K562 (cell line): ENCODE results near the gene AP2A2.

Source experiments
- CAMTA2 ChIP-seq: fragments of 250-450 bp; sonication (Bioruptor Pico); conservative IDR thresholded peaks from 2 replicates; pipeline ENCODE4 v1.5.1; 2022
- CBFA2T2 ChIP-seq: fragments of 450-650 bp; conservative IDR thresholded peaks from 2 replicates; pipeline ENCODE4 v1.6.1; 2017; ENCODE audit warnings: mild to moderate bottlenecking
- CBX2 ChIP-seq: fragments of 200-600 bp; sonication (generic); IDR thresholded peaks from one replicate; pipeline ENCODE4 v1.6.1; 2012; ENCODE audit warnings: mild to moderate bottlenecking, low read length, inconsistent platforms; ENCODE audit not compliant: insufficient read depth, poor library complexity, severe bottlenecking
- MXI1 ChIP-seq: IDR thresholded peaks from 2 replicates; pipeline ENCODE4 v1.6.1; 2011; ENCODE audit warnings: low read depth, mild to moderate bottlenecking, improper control_type of control experiment, low read length
- POLR2AphosphoS5 ChIP-seq: IDR thresholded peaks from 2 replicates; pipeline ENCODE4 v1.6.1; 2011; ENCODE audit warnings: mild to moderate bottlenecking, low read depth, low read length, moderate library complexity; ENCODE audit not compliant: control insufficient read depth, insufficient read depth
- REST ChIP-seq, 2 experiments: fragments of 450-650 bp; formaldehyde crosslinking in 1 of 2; IDR thresholded peaks; 2 replicates each; pipeline versions ENCODE4 v1.4.0 to v1.6.1; 2014 to 2020; ENCODE audit warnings: mild to moderate bottlenecking in 2 of 2, borderline replicate concordance in 1 of 2, low read depth in 1 of 2
- SMC3 ChIP-seq: conservative IDR thresholded peaks from 2 replicates; pipeline ENCODE4 v1.6.1; 2011; ENCODE audit warnings: low read depth, low read length, improper control_type of control experiment; ENCODE audit not compliant: insufficient read depth
- ZBTB5 ChIP-seq: fragments of 450-650 bp; IDR thresholded peaks from 2 replicates; pipeline ENCODE4 v1.6.1; 2017; ENCODE audit warnings: antibody characterized with exemption
- ZNF512 ChIP-seq: IDR thresholded peaks from 2 replicates; pipeline ENCODE4 v1.6.1; 2016; ENCODE audit warnings: missing genetic modification characterization, missing compliant biosample characterization
- TF ChIP-seq, protein P1 (sequence below), 3 experiments: IDR thresholded peaks in 2 of 3; conservative IDR thresholded peaks in 1 of 3; 2 replicates each; pipeline ENCODE4 v1.5.1; 2011 to 2012; ENCODE audit warnings: low read length in 3 of 3, mild to moderate bottlenecking in 3 of 3, control low read depth in 2 of 3, improper control_type of control experiment in 1 of 3, inconsistent platforms in 1 of 3, low read depth in 1 of 3, mixed read lengths in 1 of 3, moderate library complexity in 1 of 3; ENCODE audit not compliant: insufficient read depth in 2 of 3

- TF ChIP-seq MXI1, result no peak
- TF ChIP-seq, protein P1, sequence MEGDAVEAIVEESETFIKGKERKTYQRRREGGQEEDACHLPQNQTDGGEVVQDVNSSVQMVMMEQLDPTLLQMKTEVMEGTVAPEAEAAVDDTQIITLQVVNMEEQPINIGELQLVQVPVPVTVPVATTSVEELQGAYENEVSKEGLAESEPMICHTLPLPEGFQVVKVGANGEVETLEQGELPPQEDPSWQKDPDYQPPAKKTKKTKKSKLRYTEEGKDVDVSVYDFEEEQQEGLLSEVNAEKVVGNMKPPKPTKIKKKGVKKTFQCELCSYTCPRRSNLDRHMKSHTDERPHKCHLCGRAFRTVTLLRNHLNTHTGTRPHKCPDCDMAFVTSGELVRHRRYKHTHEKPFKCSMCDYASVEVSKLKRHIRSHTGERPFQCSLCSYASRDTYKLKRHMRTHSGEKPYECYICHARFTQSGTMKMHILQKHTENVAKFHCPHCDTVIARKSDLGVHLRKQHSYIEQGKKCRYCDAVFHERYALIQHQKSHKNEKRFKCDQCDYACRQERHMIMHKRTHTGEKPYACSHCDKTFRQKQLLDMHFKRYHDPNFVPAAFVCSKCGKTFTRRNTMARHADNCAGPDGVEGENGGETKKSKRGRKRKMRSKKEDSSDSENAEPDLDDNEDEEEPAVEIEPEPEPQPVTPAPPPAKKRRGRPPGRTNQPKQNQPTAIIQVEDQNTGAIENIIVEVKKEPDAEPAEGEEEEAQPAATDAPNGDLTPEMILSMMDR (IDR thresholded peaks at IDR 0.05 in 2 of 3, conservative IDR thresholded peaks at IDR 0.05 in 1 of 3; ENCODE audit: insufficient read depth in 2 of 3, low read depth in 1 of 3, low read length in 3 of 3), result no peak
- no peak for TF ChIP-seq CBX2
- TF ChIP-seq REST (IDR thresholded peaks at IDR 0.05; ENCODE audit: borderline replicate concordance), result no peak
- TF ChIP-seq REST (CRISPR knock-in tag; IDR thresholded peaks at IDR 0.05; ENCODE audit: low read depth), result no peak
- TF ChIP-seq ZNF512, result no peak
- no peak for TF ChIP-seq CBFA2T2
- no peak for TF ChIP-seq ZBTB5
- TF ChIP-seq POLR2AphosphoS5, result no peak
- no peak for TF ChIP-seq CAMTA2 (CRISPR knock-in tag)
- no peak for TF ChIP-seq SMC3
These were observed 1.1 kb upstream of the AP2A2 start for GRCh38 chr11:924406-925157.
